Activated T-cell treated with anti-CD3 and anti-CD28 coated beads, Interleukin-2, amount 50 U/mL, for 4 hours (primary cell): ENCODE results near the gene ZNF557. TPM values are rescaled to one million over a fixed set of nuclear protein-coding genes. Genes with fewer than 3 reads are reported as not detected.
A peak's percentile ranks its signal among the peaks of the same experiment; 100 is the strongest.

ENCODE experiments used
- ATAC-seq, 2 donors: fragments of 200-7000 bp; cut with Tn5 transposase; one replicate each; pipeline ENCODE4 v1.10.0; 2021
- DNase-seq: peaks from one replicate; pipeline ENCODE4 v3.0.0-alpha.2; 2020
- H3K27me3 Mint-ChIP-seq: one replicate; pipeline ENCODE4 v1.8.0; 2021; ENCODE audit warnings: low read depth, mixed read lengths
- H3K36me3 Mint-ChIP-seq: one replicate; pipeline ENCODE4 v1.8.0; 2022; ENCODE audit warnings: mixed read lengths; ENCODE audit not compliant: insufficient read depth
- H3K4me1 Mint-ChIP-seq: one replicate; pipeline ENCODE4 v1.8.0; 2021; ENCODE audit warnings: low read depth, mixed read lengths
- H3K4me3 Mint-ChIP-seq: one replicate; pipeline ENCODE4 v1.8.0; 2021; ENCODE audit warnings: mild to moderate bottlenecking, moderate library complexity, mixed read lengths
- H3K9me3 Mint-ChIP-seq: one replicate; pipeline ENCODE4 v1.8.0; 2021; ENCODE audit warnings: mixed read lengths
- total RNA-seq, 3 donors: library from RNA; stranded (reverse); gene quantifications; one replicate each; pipeline ENCODE4 v1.2.1, GENCODE V29; 2021

ZNF557 gene
- total RNA-seq, 3 donors from 2014 or later: 12.1 to 13.2 (median 13.0) TPM

DNA sequence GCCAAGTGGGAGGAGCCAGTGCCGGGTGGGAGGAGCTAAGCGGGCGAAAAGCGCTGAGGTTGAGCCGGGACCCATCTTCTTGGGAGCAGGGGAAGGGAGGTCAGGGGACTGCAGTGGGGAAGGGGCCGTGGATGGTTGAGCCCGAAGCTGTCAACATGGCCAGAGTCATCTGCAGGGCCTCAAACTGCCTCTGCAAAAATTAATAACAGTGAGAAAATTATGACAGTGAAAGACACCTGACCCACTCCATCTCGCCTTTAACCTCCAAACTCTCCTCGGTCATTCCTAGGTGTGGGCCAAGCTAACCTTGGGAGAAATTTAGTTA lies 30.1 kb downstream of the ZNF557 start:
- Mint-ChIP-seq H3K4me3 (peak overlapping the region; percentile 82), H3K36me3 (peaks cover 8% of the 10 kb centered on the region), H3K4me1 (peaks cover 20% of the 10 kb centered on the region), H3K27me3 (no peaks in the 10 kb centered on the region), H3K9me3 (peaks cover 26% of the 10 kb centered on the region)
- DNase-seq (no peak), ATAC-seq (no peak)

DNA sequence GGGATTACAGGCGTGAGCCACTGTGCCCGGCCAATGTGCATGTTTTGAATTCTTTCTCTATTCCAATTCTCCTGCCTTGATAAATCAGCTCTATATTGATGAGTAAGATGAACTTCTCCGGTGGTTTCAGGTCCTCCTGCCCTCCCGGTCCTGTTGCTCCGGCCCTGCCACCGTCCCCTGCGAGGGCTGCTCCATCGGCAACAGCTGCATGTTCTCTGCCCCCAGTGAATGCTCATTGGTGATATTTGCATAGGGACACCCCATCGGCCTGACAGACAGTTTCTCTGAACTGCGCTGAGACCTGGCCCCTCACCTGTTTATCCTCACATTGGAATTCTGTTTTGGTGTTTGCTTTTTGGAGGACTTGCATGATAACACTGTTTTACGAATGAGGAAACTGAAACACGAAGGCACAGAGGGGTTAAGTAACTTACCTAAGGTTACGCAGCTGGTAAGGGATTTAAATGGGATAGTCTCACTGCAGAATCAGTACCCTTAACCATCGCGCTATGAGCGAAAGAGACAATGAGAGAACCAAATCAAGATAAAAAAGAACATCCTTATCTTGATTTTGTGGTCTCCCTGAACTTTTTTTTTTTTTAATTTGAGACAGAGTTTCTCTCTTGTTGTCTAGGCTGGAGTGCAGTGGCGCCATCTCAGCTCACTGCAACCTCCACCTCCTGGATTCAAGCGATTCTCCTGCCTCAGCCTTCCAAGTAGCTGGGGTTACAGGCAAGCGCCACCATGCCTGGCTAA lies 32.2 kb downstream of the ZNF557 start:
- Mint-ChIP-seq H3K36me3 (peaks cover 3% of the 10 kb centered on the region), H3K27me3 (no peaks in the 10 kb centered on the region), H3K4me1 (peaks cover 20% of the 10 kb centered on the region), H3K4me3 (peak overlapping the region; percentile 42), H3K9me3 (peaks cover 14% of the 10 kb centered on the region)
- no peak for DNase-seq
- no peak for ATAC-seq

DNA sequence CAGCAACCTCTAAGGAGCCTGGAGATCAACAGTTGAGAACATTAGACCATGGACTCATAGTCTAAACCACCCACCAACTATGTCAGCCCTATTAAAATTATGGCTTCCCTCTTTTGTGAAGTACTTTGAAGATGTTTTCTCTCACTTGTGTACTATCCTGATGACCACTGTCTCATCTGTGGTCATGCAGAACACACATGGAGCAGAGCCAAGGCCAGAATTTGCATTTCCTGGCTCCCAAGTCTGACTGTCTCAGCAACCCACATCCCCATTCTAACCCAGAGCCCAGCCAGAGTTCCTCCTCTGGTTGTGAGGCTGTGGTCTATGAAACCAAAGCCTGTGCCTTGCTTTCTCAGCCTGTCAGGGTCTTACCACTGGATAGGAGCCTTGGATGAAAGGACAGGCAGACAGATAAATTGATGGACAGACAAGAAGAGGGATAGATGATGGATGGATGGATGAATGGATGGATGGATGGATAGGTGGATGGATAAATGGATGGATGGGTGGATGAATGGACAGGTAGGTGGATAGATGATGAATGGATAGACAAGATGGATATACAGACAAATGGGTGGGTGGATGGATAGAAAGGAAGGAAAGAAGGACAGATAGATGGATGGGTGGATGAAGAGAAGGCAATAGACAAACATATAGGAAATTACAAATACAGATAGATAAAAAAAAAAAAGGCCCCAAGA lies 35.4 kb downstream of the ZNF557 start:
- ATAC-seq (no peak), DNase-seq (no peak)
- Mint-ChIP-seq H3K4me3 (no peak overlapping the region), H3K27me3 (no peaks in the 10 kb centered on the region), H3K36me3 (no peaks in the 10 kb centered on the region), H3K4me1 (peaks cover 11% of the 10 kb centered on the region), H3K9me3 (no peaks in the 10 kb centered on the region)

DNA sequence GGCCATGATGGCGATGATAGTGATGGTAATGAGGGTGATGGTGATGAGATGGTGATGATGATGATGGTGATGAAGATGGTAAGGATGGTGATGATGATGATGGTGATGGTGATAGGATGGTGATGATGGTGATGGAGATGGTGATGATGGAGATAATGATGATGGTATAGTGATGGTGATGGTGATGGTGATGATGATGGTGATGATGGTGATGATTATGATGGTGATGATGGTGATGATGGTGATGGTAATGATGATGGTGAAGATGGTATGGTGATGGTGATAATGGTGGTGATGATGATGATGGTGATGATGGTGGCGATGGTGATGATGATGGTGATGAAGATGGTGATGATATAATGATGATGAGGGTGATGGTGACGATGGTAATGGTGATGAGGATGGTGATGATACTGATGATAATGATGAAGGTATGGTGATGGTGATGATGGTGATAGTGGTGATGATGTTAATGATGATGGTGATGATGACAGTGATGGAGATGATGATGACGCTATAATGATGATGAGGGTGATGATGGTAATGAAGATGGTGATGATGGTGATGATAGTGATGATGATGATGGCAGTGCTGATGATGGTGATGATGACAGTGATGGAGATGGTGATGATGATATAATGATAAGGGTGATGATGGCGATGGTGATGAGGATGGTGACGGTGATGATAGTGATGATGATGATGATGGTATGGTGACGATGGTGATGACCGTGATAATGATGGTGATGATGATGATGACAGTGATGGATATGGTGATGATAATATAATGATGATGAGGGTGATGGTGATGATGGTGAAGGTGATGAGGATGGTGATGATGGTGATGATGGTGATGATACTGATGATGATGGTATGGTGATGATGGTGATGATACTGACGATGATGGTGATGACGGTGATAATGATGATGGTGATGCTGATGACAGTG lies 37.5 kb downstream of the ZNF557 start:
- H3K27me3 Mint-ChIP-seq: no peaks in the 10 kb centered on the region
- ATAC-seq (no peak), DNase-seq (no peak)
- H3K4me3 Mint-ChIP-seq: no peak overlapping the region
- H3K9me3 Mint-ChIP-seq: no peaks in the 10 kb centered on the region
- H3K36me3 Mint-ChIP-seq: no peaks in the 10 kb centered on the region
- peaks cover 4% of the 10 kb centered on the region for H3K4me1 Mint-ChIP-seq

DNA sequence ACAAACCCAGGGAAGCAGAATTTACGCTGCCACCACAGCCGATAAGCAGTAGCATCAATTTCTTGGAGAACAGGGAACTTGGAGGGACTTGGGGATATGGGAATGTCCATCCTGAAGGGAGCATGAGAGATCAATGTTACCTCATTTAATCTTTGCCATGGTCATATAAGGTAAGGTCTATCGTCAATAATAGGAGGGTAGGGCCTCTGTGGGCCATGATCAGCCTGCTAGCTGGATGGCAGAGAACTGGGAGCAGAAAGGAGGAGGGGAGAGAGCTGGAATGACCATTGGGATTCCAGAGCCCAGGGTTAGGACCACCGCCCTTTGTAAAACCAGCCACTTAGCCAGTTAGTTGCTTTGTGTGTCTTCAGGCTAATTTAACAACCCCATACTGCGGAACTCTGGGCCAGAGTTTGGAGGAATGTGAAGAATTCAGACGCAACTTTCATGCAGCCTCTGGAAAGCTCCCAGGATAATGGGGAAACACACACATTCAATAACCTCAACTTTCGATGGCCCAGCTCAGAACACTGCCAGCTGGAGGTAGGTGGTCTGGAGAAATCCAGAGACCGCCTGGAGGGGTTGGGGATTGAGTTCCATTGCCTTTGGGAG lies 40.3 kb downstream of the ZNF557 start:
- peaks cover 11% of the 10 kb centered on the region for H3K27me3 Mint-ChIP-seq
- DNase-seq: no peak
- no peak for ATAC-seq
- H3K36me3 Mint-ChIP-seq: no peaks in the 10 kb centered on the region
- H3K4me1 Mint-ChIP-seq: no peaks in the 10 kb centered on the region
- H3K9me3 Mint-ChIP-seq: peaks cover 5% of the 10 kb centered on the region
- H3K4me3 Mint-ChIP-seq: no peak overlapping the region

DNA sequence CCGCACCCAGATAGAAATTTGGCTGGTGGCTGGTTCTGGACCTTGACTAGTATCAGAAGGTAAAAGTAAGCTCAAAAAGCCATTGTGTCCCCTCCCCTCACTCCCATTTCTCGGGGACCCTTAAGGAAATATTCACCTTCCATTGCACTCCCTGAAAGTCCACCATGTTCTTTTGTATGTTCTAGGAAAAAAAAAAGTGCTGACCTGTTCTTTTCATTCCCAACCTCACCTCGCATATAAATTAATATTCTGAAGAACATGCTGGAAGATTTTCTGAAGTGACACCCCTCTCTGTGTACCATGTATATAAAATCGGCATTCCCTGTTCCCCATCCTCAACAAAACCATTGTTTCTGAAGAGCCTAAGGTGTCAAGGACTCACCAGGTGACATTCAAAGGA lies 43.2 kb downstream of the ZNF557 start:
- peaks cover 5% of the 10 kb centered on the region for H3K9me3 Mint-ChIP-seq

DNA sequence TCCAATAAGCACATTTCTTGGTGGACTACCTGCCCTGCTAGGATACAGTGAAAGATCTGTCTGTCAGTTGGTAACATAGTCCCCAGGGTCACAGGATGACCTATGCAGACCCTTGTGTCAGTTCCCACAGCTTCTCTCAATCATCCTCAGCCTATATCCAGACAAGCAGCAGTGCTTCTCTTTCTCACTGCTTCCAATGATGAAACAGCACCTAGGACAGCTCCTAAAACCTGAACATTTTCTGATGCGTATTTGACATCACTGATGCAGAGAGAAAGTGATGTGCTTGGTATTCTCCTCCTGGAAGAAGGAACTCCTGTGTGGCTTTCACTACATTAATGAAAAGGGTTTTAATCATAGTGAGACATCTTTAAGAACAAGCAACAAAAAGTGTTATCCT lies 43.7 kb downstream of the ZNF557 start:
- Mint-ChIP-seq H3K9me3 (peaks cover 5% of the 10 kb centered on the region), H3K4me1 (no peaks in the 10 kb centered on the region), H3K36me3 (no peaks in the 10 kb centered on the region), H3K27me3 (peaks cover 11% of the 10 kb centered on the region), H3K4me3 (no peak overlapping the region)
- DNase-seq: no peak
- ATAC-seq: no peak

More for the DNA sequence above, 43.2 kb downstream of the ZNF557 start:
- H3K4me3 Mint-ChIP-seq: no peak overlapping the region
- H3K36me3 Mint-ChIP-seq: no peaks in the 10 kb centered on the region
- H3K27me3 Mint-ChIP-seq: peaks cover 11% of the 10 kb centered on the region
- ATAC-seq: no peak
- no peaks in the 10 kb centered on the region for H3K4me1 Mint-ChIP-seq
- no peak for DNase-seq

DNA sequence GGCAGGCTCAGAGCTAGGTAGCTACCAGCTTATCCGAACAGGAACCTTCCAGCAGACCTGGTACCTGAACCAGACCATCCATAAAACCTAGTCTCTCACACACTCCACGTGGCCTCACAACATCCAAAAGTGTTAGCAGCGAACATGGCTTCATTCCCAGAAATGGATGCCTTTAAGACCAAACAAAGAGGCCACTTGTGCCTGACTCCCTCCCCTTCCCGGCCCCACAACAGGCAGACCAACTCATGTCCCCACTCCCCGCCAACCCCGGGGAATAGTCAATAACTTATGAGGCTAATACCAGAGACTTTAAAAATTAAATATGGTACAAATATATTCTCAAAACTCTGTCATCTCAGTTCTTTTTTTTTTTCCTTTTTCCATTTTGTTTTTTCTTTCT lies 46.2 kb downstream of the ZNF557 start:
- Mint-ChIP-seq H3K27me3 (peaks cover 11% of the 10 kb centered on the region), H3K4me3 (no peak overlapping the region), H3K36me3 (no peaks in the 10 kb centered on the region), H3K4me1 (no peaks in the 10 kb centered on the region), H3K9me3 (peaks cover 5% of the 10 kb centered on the region)
- DNase-seq: no peak
- no peak for ATAC-seq

DNA sequence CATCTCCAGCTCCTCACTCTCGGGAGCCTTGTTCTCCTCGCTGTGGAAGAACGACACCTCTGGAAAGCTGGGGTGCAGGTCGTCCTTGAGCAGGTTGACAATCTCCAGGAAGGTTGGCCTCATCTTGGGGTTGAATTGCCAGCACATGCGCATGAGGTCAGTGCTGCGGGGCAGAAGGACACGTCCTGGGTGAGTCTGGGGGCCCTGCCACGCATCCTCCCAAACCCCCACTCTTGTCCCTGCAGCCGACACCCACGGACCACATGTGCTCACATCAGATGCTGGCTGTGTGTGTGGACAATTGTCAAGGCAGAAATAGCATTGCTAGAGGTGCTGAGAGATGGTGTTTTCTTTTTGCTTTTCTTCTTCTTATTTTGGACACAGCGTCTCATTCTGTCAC lies 47.7 kb downstream of the ZNF557 start:
- peaks cover 9% of the 10 kb centered on the region for H3K27me3 Mint-ChIP-seq
- H3K4me3 Mint-ChIP-seq: no peak overlapping the region
- H3K4me1 Mint-ChIP-seq: no peaks in the 10 kb centered on the region
- no peak for DNase-seq
- no peak for ATAC-seq
- H3K9me3 Mint-ChIP-seq: peaks cover 5% of the 10 kb centered on the region
- no peaks in the 10 kb centered on the region for H3K36me3 Mint-ChIP-seq

DNA sequence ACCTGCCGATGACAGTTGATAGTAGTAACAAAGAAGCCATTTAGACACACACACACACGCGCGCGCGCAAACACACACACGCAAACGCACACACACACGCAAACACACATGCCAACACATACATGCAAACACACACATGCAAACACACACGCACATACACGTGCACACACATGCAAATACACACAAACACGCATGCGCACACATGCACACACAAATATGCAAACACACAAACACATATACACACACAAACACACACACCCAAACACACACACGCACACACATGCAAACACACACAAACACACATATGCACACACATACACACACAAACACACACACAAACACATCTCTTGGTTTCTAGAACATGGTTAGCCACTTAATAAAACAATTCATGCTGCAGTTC lies 50.1 kb downstream of the ZNF557 start:
- H3K36me3 Mint-ChIP-seq: no peaks in the 10 kb centered on the region
- ATAC-seq (no peak), DNase-seq (no peak)

DNA sequence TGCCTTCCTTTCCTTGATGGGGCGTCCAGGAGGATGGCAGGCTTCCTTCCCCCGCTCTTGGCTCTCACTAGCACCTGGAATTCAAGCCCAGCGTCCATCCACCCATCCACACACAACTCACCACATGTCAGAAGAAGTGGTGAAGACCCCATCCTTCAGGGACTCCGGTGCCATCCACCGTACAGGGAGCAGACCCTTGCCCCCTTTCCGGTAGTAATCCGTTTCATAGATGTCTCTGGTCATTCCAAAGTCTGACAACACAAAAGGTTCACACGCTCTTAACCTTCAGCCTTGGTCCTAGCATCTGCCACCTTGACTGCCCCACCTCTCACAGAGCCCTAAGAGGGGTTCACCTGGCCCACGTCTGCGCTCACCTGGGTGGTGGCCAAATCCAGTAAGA lies 51.0 kb downstream of the ZNF557 start:
- H3K36me3 Mint-ChIP-seq: no peaks in the 10 kb centered on the region
- H3K9me3 Mint-ChIP-seq: no peaks in the 10 kb centered on the region
- ATAC-seq (no peak), DNase-seq (no peak)
- H3K27me3 Mint-ChIP-seq: no peaks in the 10 kb centered on the region
- no peak overlapping the region for H3K4me3 Mint-ChIP-seq
- no peaks in the 10 kb centered on the region for H3K4me1 Mint-ChIP-seq

More for the DNA sequence above, 50.1 kb downstream of the ZNF557 start:
- Mint-ChIP-seq H3K27me3 (no peaks in the 10 kb centered on the region), H3K4me3 (no peak overlapping the region), H3K4me1 (no peaks in the 10 kb centered on the region), H3K9me3 (no peaks in the 10 kb centered on the region)

DNA sequence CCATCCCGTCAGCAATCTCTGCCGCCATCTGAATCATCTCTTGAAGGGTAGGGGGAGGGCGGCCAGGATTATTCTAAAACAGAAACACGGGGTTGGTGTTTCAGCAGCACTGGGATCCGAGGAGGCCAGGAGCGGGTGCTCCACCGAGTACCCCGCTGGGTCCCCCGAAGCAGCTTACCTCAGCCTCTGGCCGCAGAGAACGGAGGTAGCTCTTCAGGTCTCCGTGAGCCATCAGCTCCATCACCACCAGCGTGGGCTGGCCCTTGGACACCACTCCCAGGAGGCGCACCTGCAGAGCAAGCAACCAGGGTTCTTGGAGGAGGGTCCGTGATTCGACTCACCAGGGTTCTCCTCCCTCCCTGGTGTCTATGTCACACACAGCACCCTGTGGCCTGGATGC lies 53.2 kb downstream of the ZNF557 start:
- H3K36me3 Mint-ChIP-seq: no peaks in the 10 kb centered on the region
- DNase-seq: no peak
- H3K4me3 Mint-ChIP-seq: no peak overlapping the region
- H3K27me3 Mint-ChIP-seq: no peaks in the 10 kb centered on the region
- H3K9me3 Mint-ChIP-seq: no peaks in the 10 kb centered on the region
- H3K4me1 Mint-ChIP-seq: no peaks in the 10 kb centered on the region
- ATAC-seq: no peak

DNA sequence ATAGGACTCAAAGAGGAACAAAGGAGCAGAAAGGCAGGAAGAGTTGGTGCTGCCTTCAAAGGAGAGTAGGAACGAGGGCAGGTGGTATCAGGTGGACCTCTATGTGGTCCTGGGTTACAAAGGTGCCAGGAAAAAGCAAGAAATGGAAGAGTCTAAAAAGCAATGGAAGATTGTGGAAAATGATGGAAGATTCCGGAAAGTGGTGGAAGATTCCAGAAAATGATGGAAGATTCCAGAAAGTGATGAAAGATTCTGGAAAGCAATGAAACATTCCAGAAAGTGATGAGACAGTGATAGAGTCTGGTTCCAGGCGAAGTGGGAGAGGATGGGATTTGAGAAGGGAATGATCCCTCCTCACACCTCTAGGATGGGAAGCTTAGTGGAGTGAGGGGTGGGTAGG lies 55.3 kb downstream of the ZNF557 start:
- Mint-ChIP-seq H3K4me1 (no peaks in the 10 kb centered on the region), H3K36me3 (no peaks in the 10 kb centered on the region), H3K27me3 (no peaks in the 10 kb centered on the region), H3K9me3 (no peaks in the 10 kb centered on the region), H3K4me3 (no peak overlapping the region)
- no peak for ATAC-seq
- no peak for DNase-seq

DNA sequence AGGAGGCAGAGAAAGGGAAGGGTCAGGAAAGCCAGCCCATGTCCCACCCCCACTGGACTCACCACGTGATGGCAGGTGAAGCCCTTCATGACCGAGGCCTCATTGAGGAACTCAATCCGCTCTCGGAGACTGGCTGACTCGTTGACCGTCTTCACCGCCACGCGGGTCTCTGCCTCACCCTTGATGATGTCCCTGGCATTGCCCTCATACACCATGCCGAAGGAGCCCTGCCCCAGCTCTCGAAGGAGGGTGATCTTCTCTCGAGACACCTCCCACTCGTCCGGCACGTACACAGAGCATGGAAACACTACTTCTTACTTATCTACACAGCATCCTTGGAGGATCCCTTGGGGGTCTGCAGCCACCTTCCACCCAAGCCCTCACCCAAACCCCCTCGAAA lies 55.7 kb downstream of the ZNF557 start:
- Mint-ChIP-seq H3K4me3 (no peak overlapping the region), H3K9me3 (no peaks in the 10 kb centered on the region), H3K27me3 (no peaks in the 10 kb centered on the region), H3K4me1 (no peaks in the 10 kb centered on the region), H3K36me3 (no peaks in the 10 kb centered on the region)
- ATAC-seq (no peak), DNase-seq (no peak)
